NCI-H2196 treated with DMSO at 0.1 percent for 48 hours (cell line): ENCODE data around the gene TMBIM4.
A peak's percentile ranks its signal among the peaks of the same experiment; 100 is the strongest.
"Not testable (repeated sequence)": the region's sequence is repeated elsewhere in the genome, so short reads cannot be mapped to it uniquely, and the experiment has no call there.

Experiments
- DNase-seq: peaks from one replicate; lab custom pipeline; 2025; ENCODE audit not compliant: unreplicated experiment; lab: John Stamatoyannopoulos, UW

Gene TMBIM4, protein sequence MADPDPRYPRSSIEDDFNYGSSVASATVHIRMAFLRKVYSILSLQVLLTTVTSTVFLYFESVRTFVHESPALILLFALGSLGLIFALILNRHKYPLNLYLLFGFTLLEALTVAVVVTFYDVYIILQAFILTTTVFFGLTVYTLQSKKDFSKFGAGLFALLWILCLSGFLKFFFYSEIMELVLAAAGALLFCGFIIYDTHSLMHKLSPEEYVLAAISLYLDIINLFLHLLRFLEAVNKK

DNA sequence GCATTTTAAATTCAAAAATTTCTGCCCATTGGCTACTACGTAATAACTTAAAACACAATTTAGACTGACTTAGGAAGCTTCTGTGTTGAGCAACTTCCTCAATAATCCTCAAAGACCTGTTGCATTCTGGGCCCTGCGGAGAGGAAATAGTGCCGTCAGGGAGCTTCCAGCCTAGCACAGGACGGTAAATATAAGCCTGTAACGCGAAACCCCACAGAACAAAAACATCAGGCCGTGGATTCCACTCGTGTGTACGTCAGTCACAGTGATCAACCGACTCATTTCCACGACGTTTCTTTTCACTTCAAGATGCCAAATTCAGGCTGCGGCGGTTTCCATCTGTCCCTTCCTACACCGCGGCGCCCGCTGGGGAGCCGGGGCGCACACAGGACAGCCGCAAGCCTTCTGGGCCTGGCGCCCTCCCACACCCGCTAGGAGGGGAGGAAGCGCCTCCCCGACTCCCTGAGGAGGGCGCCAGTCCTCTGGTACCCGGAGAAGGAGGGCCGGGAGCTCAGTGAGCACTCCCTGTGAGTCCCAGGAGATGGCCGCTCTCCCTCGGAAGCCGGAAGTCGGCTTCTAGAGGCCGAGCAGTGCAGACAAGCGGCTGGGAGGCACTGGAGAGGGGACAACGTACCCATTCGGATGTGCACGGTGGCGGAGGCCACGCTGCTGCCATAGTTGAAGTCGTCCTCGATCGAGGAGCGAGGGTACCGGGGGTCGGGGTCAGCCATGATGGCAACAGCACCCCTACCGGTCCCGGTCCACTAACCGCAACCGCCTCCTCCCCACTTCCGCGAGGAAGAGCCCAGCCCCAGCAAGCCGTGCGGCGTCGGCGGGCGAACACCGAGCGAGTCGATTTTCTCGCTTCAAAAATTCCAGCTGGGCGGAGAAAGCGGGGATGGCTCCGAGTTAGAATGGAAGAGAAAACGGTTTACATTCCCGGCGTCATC lies at the start of gene TMBIM4:
TSS of gene TMBIM4 (minus strand) at position 776 of the 950 bp plus-strand sequence. CDS start at position 731, 45 bp downstream.
- peak; percentile 81 for DNase-seq

DNA sequence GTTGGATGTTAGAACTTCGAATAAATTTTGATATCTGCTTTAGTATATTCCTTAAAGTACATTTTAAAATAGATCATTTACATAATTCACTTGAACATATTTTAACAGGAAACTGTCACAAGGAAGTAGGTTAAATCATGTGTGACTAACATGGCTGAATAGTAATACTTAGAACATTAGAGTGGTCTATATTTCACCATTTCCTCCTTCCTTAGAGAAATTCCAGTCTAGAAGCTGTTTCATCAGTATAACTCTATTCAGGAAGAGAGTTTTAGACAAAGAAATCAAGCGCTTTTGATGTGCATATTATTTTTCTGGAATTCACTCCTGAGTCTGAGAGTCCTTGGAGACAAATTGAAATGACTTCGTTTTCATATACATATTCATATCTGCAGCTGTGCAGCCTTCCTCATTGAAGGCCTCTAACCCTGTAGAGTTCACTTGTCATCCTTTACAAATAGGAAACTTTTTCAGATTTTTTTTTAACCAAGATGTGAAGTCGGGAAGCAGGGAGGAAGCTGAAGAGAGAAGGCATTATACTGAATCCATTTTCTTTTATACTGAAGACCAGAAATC lies 47.6 kb upstream of the TMBIM4 start:
- DNase-seq, result no peak

DNA sequence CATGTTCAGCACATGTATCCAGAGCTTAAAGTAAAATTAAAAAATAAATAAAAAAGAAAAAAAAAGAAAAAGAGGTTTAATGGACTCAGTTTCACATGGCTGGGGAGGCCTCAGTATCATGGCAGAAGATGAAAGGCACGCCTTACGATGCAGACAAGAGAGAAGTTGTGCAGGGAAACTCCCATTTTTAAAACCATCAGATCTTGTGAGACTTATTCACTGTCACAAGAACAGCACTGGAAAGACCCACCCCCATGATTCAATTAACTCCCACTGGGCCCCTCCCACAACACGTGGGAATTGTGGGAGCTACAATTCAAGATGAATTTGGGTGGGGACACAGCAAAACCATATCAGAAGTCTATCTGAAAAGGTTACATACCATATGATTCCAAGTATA lies 43.2 kb upstream of the TMBIM4 start:
- not testable (repeated sequence) for DNase-seq

DNA sequence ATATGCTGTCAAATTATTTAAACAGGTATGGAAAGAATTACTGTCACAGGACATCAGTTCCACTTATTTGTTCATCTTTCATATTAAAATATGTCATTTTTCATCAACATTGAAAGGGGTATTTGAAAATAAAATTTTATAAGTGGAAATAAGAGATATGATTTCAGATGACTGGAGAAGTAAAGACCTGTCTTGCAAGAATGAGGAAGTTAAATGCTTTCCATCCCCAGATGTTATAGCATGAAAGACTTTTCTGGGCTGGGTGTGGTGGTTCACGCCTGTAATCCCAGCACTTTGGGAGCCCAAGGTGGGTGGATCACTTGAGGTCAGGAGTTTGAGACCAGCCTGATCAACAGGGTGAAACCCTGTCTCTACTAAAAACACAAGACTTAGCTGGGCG lies 41.8 kb upstream of the TMBIM4 start:
- DNase-seq, result not testable (repeated sequence)

DNA sequence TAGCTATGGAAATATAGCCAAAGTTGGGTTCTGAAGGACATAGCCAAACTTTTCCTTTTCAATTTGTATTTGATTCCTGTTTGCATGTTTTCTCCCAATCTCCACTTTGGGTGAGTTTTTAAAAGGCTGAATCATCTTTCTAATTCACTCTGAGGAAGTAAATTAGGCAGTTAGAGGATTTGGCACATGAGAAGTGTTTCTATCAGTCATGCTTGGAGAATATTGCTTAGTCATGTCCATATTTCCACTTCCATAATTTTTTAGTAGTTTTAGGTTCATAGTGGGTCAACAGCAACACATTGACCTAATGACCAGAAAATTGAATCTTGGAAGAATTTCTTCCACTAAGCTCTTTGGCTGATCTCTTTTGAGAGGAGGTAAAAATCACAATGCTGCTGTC lies 41.0 kb upstream of the TMBIM4 start:
- no peak for DNase-seq

DNA sequence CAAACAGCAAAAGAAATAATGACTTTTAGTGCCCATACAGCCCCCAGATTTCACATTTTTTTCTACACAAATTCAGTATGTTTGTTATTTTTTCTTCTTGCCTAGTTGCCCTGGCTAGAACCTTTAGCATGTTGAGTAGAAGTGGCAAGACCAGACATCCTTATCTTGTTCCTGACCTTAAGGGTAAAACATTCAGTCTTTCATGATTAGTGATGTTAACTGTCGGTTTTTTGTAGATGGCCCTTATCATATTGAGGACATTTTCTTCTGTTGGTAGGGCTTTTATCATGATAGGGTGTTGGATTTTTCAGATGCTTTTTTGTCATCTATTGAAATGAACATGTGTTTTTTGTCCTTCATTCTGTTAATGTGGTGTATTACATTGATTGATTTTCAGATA lies 36.3 kb upstream of the TMBIM4 start:
- DNase-seq, result no peak

DNA sequence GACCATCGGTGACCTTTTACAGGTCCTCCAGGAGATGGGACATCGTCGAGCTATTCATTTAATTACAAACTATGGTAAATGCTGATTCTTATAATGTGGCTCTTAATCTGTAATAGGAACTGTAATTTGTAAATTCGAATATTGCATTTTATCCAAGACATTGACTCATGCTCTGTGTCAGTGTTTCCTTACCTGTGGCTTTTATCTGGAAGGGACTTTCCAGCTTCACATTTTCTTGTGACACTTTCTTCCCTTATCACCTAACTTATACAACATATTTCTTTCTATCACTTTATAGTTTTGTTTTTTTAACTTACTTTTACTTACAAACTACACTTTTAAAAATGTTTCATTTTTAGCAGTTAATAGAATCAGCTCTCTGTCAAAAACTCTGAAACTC lies 34.0 kb upstream of the TMBIM4 start:
- DNase-seq, result no peak

DNA sequence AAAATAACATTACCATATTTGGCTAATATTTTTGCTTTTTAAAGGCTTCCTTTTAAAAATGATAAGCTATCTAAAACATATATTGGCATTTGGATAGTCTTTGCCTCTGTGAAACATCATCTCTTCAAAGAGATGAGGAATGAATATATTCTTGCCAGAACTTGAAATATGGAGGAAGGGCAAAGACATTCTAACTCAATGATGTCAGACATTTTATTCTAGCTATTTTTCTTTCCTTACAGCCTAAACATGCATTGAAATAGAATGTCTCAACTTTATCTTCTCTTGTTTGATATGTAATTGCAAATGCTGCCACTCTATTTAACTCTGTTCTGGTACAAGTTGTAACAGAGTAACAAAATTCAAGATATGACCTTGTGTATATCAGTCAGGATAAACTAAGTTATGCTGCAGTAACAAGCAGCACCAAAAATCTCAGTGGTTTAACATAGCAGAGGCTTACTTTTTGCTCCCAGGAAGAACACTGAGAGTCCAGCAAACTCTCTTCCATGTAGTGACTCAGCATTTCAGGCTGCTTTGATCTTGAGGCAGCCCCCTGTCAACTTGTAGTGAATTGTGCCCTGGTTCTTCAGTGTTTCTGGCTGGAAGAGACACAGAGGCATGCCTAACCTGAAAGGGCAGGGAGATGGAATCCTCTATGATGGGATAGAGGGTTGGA lies 30.2 kb upstream of the TMBIM4 start:
- no peak for DNase-seq

DNA sequence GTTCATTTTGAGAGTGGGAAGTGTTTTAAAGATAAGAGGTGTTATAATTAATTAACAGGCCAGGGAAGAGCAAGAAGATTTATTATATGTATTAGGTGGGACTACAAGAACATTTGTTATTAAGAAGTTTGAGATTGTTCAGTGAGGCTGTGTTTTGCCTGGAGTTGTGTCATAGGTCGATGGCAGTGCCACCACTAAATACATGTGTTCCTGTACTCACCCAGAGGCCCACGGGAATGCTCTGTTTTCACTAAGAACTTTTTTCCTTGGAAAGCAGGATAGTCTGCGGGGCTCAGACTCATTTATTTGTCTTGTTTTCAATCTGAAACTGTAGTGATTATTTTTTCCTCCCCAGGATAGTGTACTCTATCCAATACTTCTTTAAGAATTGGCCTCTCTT lies 29.3 kb upstream of the TMBIM4 start:
- DNase-seq, result no peak

DNA sequence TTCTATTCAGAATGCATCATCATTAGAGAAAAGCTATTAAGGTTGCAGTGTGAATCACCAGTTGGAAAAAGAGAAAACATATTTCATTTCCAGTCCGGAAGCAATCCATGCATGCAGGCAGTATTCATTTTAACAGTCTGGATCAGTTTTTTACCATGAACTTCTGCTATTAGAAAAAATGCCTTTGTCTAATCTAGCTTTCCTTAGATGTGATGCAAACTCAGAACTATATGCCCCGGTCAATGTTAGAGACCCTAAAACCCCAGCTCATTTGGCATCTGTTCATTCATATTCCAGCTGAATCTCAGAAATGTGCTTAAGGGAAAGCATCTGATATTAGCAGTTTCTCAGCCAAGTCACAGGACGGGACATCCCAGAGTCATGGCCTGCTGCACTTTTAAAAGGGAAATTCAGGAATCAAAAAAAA lies 27.7 kb upstream of the TMBIM4 start:
- no peak for DNase-seq

DNA sequence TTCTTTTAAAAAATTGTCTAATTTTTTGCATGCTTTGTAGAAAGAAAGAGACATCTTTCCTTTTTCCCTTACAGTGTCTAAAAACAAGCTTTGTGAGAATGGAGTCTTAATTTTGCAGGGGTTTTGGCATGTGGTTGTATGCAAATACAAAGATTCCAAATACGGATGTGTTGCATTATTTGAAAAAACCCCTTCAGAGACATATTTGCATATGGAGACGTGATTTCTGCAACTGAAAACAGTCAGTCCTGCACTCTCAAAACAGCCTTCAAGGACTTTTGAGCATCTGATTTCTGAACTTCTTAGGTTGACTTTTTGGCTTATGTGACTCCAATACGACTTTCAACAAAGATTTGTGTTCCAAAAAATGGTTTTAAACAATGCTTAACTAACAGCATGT lies 27.0 kb upstream of the TMBIM4 start:
- DNase-seq, result no peak

DNA sequence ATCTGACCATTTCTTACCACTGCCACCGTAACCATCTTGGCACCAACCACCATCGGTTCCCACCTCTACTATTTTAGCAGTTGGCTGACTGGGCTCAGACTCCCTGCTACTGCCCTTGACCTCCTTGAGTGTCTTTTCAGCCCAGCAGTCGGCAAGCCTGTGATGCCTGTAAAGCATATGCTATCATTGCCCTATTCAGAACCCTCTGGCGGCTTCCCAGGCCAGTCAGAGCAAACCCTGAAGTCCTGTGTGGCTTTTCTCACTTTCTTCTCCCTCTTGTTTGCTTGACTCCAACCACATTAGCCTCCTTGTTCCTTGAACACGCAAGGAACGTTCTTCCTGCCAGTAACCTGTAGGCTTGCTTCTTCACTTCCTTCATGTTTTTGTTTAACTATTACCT lies 25.4 kb upstream of the TMBIM4 start:
- no peak for DNase-seq

DNA sequence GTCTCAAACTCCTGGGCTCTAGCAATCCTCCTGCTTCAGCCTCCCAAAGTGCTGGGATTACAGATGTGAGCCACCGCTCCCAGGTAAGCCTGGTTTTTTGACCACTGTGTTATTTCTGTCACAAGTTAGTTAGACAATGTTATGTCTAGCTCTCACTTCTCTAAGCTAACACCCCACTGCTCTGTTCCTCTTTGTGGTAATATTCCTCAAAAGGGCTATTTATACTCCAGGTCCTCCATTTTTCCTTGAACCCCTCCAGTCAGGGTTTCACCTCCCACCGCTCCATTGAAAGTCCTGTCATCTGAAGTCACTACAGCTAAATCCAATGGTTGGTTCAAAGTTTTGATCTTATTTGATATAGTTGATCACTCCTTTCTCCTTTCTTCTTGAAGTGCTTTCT lies 24.3 kb upstream of the TMBIM4 start:
- DNase-seq, result no peak

DNA sequence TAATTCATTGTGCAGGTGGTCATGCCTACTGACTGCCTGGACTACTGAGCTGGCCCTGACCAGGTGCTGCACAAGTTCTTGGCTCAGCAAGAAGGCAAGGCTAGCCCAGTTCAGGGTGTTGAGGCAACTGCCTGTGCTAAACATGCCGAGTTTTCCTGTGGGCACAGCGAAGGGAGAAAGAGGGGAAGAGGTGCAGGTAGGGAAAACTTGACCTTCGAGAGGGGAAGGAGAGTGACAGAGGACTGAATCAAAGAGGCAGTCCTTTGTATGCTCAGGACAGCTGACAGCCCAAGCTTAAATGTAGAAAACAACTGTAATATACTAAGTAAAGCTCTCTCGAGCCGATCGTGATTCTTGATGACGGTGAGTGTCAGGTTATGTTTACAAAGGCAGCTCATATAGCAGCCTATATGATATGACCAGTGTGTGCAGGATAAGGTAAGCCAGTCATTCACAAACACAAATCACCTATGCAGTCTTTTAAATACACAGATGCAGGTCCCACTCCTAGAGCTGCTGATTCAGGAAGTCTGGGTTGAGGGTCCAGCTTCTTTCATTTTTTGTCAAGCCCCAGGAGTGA lies 21.8 kb upstream of the TMBIM4 start:
- no peak for DNase-seq

DNA sequence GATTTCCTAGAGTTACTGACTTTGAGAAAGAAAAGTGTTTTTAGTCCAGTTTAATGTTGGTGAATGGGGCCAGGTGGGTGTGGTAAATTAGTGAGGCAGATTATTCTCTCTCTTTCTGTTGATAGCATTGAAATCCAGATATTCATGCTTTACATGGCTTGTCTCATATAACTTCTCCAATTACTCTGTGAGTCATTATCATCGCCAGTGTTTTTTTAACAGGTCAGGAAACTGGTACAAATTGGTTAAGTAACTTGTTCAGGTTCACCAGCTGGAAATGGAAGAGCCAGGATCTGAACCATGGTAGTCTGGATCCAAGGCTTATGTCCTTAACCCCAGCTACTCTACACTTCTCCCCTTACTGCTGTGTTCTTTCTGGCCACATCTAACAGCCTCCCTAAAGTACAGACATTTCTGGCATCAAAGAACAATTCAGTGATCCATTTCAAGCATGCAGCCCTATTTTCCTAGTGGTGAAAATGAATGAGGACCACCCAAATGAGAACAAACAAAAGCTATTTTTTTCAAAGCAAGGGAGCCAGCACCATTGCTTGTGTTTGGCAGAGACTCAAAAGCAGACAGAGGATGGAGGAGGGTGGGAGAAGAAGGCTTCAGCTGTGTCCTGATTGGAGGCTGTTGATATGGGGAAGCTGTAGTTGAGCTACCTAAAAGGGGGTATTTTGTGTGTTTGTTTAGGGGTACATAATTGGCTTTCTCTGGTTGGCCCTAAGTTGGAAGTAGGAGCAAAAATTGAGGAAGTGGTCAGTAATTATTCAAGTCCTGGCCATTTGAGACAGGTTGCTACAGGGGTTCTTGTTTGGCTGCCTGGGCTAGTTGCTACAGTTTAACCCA lies 20.9 kb upstream of the TMBIM4 start:
- no peak for DNase-seq

DNA sequence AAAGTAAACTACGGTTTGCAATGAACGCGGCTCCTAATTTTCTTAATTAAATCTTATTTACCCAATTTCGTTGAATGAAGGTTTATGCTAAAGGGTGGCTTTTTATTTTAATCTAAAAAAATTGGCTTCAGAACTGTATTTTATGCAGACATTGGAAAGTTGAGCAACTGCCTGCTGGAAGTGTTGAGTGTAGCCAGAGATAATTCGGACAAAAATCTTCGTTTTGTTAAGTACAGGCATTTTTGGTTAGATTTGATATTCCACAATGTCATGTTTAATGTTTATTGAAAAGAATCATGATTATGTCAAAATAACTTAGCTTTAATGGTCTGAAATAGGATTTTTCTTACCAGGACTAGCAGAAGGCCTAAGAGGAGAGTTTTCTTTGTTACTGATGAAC lies 20.1 kb upstream of the TMBIM4 start:
- DNase-seq, result no peak

DNA sequence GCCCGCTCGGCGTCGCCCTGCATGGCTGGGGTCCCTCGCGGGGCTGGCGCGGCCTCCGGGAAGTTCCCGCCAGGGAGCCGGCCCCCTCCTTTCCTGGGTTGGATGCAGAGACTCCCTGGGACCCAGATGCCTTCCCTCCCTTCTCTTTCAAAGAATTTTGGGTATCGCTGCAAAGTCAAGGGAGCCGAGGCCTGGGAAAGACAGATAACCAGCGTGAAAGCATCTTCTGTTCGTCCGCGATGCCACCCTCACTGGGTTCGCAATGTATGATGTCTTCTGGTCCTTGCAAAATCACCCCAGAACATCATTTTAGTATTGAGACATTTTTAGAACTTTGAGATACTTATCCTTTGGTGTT lies 19.7 kb upstream of the TMBIM4 start:
- DNase-seq, result no peak

DNA sequence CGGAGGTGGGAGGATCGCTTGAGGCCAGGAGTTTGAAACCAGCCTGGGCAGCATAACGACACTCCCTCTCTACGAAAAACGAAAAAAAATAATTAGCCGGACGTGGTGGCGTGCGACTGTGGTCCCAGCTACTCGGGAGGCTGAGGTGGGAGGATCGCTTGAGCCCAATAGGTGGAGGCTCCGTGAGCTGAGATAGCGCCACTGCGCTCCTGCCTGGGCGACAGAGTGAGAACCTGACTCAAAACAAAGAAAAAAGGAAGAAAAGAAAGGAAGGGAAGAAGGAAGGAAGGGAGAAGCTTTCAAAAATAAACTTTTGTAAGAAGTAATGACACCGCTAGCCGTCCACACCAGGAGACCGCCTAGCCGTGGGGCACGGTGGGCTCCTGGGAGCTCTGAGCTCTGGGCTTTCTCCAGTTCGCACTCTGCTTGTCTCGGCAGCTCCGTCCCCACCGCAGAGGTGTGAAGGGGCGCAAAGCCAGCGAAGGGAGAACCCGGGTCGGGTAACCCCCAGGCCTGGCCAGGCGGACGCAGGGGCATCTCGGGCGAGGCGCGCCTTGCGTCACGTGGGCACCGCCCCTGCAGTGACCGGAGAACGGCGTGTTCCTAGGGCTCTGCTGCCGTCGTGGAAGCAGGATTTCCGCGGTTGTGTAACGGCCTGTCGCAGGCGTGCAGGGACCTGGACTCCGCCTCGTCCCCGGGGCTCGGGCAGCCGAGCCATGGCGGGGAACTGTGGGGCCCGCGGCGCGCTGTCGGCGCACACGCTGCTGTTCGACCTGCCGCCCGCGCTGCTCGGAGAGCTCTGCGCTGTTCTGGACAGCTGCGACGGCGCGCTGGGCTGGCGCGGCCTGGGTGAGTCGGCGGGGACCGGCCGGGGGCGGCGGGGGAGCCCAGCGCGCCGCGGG lies 19.0 kb upstream of the TMBIM4 start, which contains the start of gene IRAK3:
TSS of gene IRAK3 (plus strand) at position 631 of the 902 bp plus-strand sequence. CDS start at position 717, 86 bp downstream.
- no peak for DNase-seq

DNA sequence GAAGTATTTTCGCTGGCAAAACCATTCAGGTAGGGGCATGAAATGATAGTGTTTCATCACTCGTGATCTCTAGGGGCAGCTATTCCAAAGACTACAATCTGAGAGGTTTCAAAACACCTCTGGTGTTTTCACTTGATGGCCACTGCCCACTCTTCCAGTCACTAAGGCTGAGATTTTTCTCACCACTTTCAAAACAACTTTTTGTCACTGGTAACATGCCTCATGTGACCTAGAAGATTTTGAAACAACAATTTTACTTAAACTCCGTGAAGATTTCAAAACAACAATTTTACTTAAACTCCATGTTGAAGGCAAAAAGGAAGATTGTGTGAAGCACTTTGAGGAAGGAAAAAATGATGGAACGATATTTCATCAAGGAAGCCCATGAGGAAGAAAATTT lies 18.0 kb upstream of the TMBIM4 start:
- no peak for DNase-seq
